Smooth muscle cell (in vitro differentiated cells): ENCODE measurements around the gene STH. TPM values are rescaled to one million over a fixed set of nuclear protein-coding genes. Genes with fewer than 3 reads are reported as not detected.
"Not testable (repeated sequence)": the region's sequence is repeated elsewhere in the genome, so short reads cannot be mapped to it uniquely, and the experiment has no call there.

Experiments
- DNase-seq: peaks from one replicate; lab custom pipeline; 2025; ENCODE audit not compliant: unreplicated experiment; lab: John Stamatoyannopoulos, UW
- H2AFZ ChIP-seq: fragments of 200-600 bp; sonication (generic); 2 replicates; pipeline ENCODE4 v1.6.0; 2016; ENCODE audit warnings: antibody characterized with exemption, low read depth, mild to moderate bottlenecking
- H3F3A ChIP-seq: fragments of 200-600 bp; sonication (generic); 2 replicates; pipeline ENCODE4 v1.6.0; 2017; ENCODE audit warnings: antibody characterized with exemption, low read depth
- H3K27ac ChIP-seq: fragments of 200-600 bp; sonication (generic); 2 replicates; pipeline ENCODE4 v1.5.1; 2016; ENCODE audit warnings: low read depth, mild to moderate bottlenecking
- H3K27me3 ChIP-seq: fragments of 200-600 bp; sonication (generic); 2 replicates; pipeline ENCODE4 v1.6.1; 2016; ENCODE audit warnings: low read depth, mild to moderate bottlenecking
- H3K36me3 ChIP-seq: fragments of 200-600 bp; sonication (generic); 2 replicates; pipeline ENCODE4 v1.5.1; 2016; ENCODE audit warnings: low read depth
- H3K4me1 ChIP-seq: fragments of 200-600 bp; sonication (generic); 2 replicates; pipeline ENCODE4 v1.5.1; 2016; ENCODE audit warnings: low read depth
- H3K4me2 ChIP-seq: fragments of 200-600 bp; sonication (generic); 2 replicates; pipeline ENCODE4 v1.6.0; 2016; ENCODE audit warnings: mild to moderate bottlenecking
- H3K4me3 ChIP-seq: fragments of 200-600 bp; sonication (generic); 2 replicates; pipeline ENCODE4 v1.5.1; 2016; ENCODE audit warnings: mild to moderate bottlenecking
- H3K79me2 ChIP-seq: fragments of 200-600 bp; sonication (generic); 2 replicates; pipeline ENCODE4 v1.6.0; 2016; ENCODE audit warnings: low read depth, mild to moderate bottlenecking
- H3K9ac ChIP-seq: fragments of 200-600 bp; sonication (generic); 2 replicates; pipeline ENCODE4 v1.6.0; 2016; ENCODE audit warnings: low read depth
- H3K9me3 ChIP-seq: fragments of 200-600 bp; sonication (generic); replicated peaks from 2 replicates; pipeline ENCODE4 v1.5.1; 2016; ENCODE audit warnings: low read depth
- H4K20me1 ChIP-seq: fragments of 200-600 bp; sonication (generic); 2 replicates; pipeline ENCODE4 v1.6.0; 2016; ENCODE audit warnings: low read depth
- CTCF ChIP-seq: fragments of 200-600 bp; sonication (generic); IDR thresholded peaks from 2 replicates; pipeline ENCODE4 v1.5.1; 2017; ENCODE audit warnings: borderline replicate concordance, mild to moderate bottlenecking, antibody characterized with exemption; ENCODE audit not compliant: insufficient read depth, poor library complexity, severe bottlenecking
- WGBS: methylation state at CpG from one replicate; pipeline ENCODE4 v1.1.7; 2016; ENCODE audit warnings: low lambda C conversion rate; 5-methylcytosine and 5-hydroxymethylcytosine counted together
- polyA plus RNA-seq: library from polyadenylated mRNA; unstranded; fragments of >200 nt; fragmentation: Nextera tagmentation; extraction: Ambion mirVana; gene quantifications from 2 replicates; pipeline ENCODE4 v1.2.1, GENCODE V29; 2016
- total RNA-seq: library from RNA; depleted of rRNA; stranded (reverse); fragments of >200 nt; gene quantifications from 2 replicates; pipeline ENCODE4 v1.2.3, GENCODE V29; 2014

STH gene
- total and polyA plus RNA-seq, 2 experiments from 2014 or later: not detected

- no peak overlapping the region for H3K9ac ChIP-seq
- no peak overlapping the region for H2AFZ ChIP-seq
- no peaks in the 10 kb centered on the region for H3K36me3 ChIP-seq
- no peaks in the 10 kb centered on the region for H3K9me3 ChIP-seq
- H3F3A ChIP-seq: no peaks in the 10 kb centered on the region
- H3K4me3 ChIP-seq: no peak overlapping the region
- H3K4me2 ChIP-seq: no peak overlapping the region
- H3K27ac ChIP-seq: no peak overlapping the region
- no peaks in the 10 kb centered on the region for H4K20me1 ChIP-seq
- H3K79me2 ChIP-seq: no peaks in the 10 kb centered on the region
- DNase-seq: no peak
- H3K27me3 ChIP-seq: no peaks in the 10 kb centered on the region
- WGBS: 70% methylated on average over 7 of the region's 7 CpGs
- no peak for TF ChIP-seq CTCF
- no peaks in the 10 kb centered on the region for H3K4me1 ChIP-seq
Observed at GRCh38 chr17:46002973-46003316, 3.9 kb downstream of the STH start.

- Histone ChIP-seq H4K20me1 (no peaks in the 10 kb centered on the region), H2AFZ (no peak overlapping the region), H3K9ac (no peak overlapping the region), H3K9me3 (no peaks in the 10 kb centered on the region), H3K27ac (no peak overlapping the region), H3K27me3 (no peaks in the 10 kb centered on the region), H3K4me2 (no peak overlapping the region), H3K36me3 (no peaks in the 10 kb centered on the region), H3K79me2 (no peaks in the 10 kb centered on the region), H3F3A (no peaks in the 10 kb centered on the region), H3K4me3 (no peak overlapping the region), H3K4me1 (no peaks in the 10 kb centered on the region)
- no peak for TF ChIP-seq CTCF
- DNase-seq: no peak
- 62% methylated on average over 6 of the region's 6 CpGs for WGBS
Observed at GRCh38 chr17:46003907-46004748, 5.1 kb downstream of the STH start.

GRCh38 chr17:46006082-46006481 is 7.0 kb downstream of the STH start:
- 100% methylated on average over 1 of the region's 1 CpG for WGBS
- not testable (repeated sequence) for H3K36me3 ChIP-seq, H3K79me2 ChIP-seq, H3K27me3 ChIP-seq, H3K4me1 ChIP-seq, H3K9ac ChIP-seq, H3K27ac ChIP-seq, H2AFZ ChIP-seq, H3K4me2 ChIP-seq, H4K20me1 ChIP-seq, H3F3A ChIP-seq, H3K9me3 ChIP-seq, H3K4me3 ChIP-seq, DNase-seq

- Histone ChIP-seq H4K20me1 (no peaks in the 10 kb centered on the region), H3K79me2 (no peaks in the 10 kb centered on the region), H2AFZ (no peak overlapping the region), H3K27me3 (no peaks in the 10 kb centered on the region), H3K4me2 (no peak overlapping the region), H3K4me3 (no peak overlapping the region), H3K9ac (no peak overlapping the region), H3K9me3 (no peaks in the 10 kb centered on the region), H3K36me3 (no peaks in the 10 kb centered on the region), H3F3A (no peaks in the 10 kb centered on the region), H3K27ac (no peak overlapping the region), H3K4me1 (no peaks in the 10 kb centered on the region)
- 89% methylated on average over 2 of the region's 2 CpGs for WGBS
- DNase-seq: no peak
- TF ChIP-seq CTCF: no peak
Observed at GRCh38 chr17:46007461-46007965, 8.5 kb downstream of the STH start.
